GM12864 (cell line): ENCODE measurements around the gene ITGA5.

ENCODE experiments used
- DNase-seq: peaks from one replicate; pipeline ENCODE4 v3.0.0-alpha.2; 2011; ENCODE audit warnings: low read depth
- H3K4me3 ChIP-seq: 2 replicates; pipeline ENCODE4 v1.5.1; 2011; ENCODE audit warnings: mild to moderate bottlenecking, low read depth, low read length, control low read depth
- CTCF ChIP-seq: IDR thresholded peaks from 2 replicates; pipeline ENCODE4 v1.5.1; 2011; ENCODE audit warnings: low read depth, mild to moderate bottlenecking, moderate library complexity, low read length, control low read depth, inconsistent platforms; ENCODE audit errors: missing control alignments

Gene ITGA5

DNA sequence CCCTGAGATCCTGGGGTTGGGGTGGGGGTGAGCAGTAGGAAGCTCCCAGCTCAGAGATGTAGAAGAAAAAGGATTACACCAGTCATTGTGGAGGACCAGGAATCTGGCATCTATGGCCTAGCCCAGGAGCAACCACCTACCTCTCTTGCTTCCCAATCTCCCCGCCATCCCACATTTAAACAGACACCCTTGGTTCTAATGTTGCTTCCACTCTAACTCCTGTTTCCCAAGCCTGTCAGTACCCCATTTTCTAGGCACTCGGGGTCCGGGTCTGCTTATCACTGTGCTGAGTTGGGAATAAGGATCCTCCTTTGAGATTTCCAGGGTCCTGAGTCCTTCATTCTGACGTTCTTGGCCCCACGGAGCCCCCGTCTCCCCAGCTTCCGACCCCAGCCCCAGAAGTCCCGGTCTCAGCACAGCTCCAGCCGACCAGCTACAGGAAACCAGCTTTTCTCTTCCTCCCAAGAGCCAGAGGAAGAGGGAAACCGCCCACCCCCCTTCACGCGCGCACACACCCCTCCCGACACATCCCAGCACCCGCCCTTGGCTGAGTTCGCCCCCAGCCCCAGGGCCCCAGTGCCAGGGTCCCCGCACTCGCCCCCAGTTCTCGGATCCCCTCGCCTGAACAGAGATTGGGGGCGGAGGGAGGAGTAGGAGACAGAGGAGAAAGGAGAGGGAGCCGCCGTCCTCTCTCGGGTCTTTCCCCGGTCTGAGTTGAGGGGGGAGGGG is 1.2 kb downstream of the ITGA5 start:
- no peak for TF ChIP-seq CTCF
- H3K4me3 ChIP-seq, result no peak overlapping the region
- no peak for DNase-seq

GRCh38 chr12:54416687-54417603 is 2.1 kb downstream of the ITGA5 start:
- TF ChIP-seq CTCF, result no peak
- DNase-seq, result no peak
- no peak overlapping the region for H3K4me3 ChIP-seq

DNA sequence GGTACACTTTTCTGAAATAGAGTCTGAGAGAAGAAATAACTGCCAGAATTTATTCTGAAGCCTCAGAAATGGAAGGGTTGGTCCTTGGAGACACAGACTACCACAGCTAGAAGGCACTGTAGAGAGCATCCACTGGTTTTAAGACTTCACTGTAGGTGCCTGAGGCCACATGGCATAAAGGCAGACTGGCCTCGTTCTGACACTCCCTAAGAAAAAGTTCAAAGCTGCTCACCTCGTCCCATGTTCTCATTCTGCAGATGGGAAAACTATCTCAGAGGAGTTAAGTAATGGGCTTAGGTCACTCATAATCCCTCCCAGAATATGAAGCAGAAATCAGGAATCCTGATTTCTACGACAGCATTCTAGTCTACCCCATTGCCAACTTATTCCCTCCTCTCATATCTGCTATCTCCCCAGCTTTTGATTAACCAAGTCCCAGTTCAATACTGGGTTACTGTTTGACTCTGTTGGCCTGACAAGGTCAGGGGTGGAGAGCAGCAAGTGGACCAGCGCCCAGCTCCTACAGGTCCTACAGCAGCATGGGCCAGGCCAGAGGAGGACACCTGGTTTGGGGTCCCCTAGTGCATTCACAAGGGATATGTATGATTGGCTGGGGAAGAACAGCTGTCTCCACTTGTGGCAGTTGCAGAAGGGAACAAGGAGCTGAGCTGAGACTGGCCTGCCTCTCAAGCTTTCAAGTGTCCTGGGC is 3.7 kb downstream of the ITGA5 start:
- DNase-seq, result no peak

GRCh38 chr12:54413284-54414190 is 5.5 kb downstream of the ITGA5 start:
- no peak for TF ChIP-seq CTCF
- DNase-seq, result no peak
- no peak overlapping the region for H3K4me3 ChIP-seq

More for the DNA sequence above, 3.7 kb downstream of the ITGA5 start:
- no peak overlapping the region for H3K4me3 ChIP-seq
- TF ChIP-seq CTCF, result no peak

- no peak overlapping the region for H3K4me3 ChIP-seq
- no peak for DNase-seq
- no peak for TF ChIP-seq CTCF
Measured at GRCh38 chr12:54412786-54413185, 6.3 kb downstream of the ITGA5 start.

GRCh38 chr12:54412348-54412747 is 6.7 kb downstream of the ITGA5 start:
- no peak overlapping the region for H3K4me3 ChIP-seq
- DNase-seq, result no peak
- no peak for TF ChIP-seq CTCF
